HepG2 (cell line): ENCODE measurements around the gene PRPS1L1. TPM values are rescaled to one million over a fixed set of nuclear protein-coding genes. Genes with fewer than 3 reads are reported as not detected.

Experiments
- AHDC1 ChIP-seq: sonication (generic); formaldehyde crosslinking; IDR thresholded peaks from 2 replicates; pipeline ENCODE4 v1.5.1; 2020; ENCODE audit warnings: mild to moderate bottlenecking, missing genetic modification reagents, borderline replicate concordance
- CREM ChIP-seq, 2 experiments: sonication (generic) in 1 of 2; formaldehyde crosslinking in 1 of 2; IDR thresholded peaks; 2 replicates each; pipeline versions ENCODE4 v1.4.0 to v1.6.1; 2016 to 2020; ENCODE audit warnings: antibody characterized with exemption in 1 of 2, mild to moderate bottlenecking in 1 of 2, missing genetic modification reagents in 1 of 2
- ELK4 ChIP-seq: sonication (generic); formaldehyde crosslinking; IDR thresholded peaks from 2 replicates; pipeline ENCODE4 v1.9.0; 2021; ENCODE audit warnings: missing genetic modification reagents, borderline replicate concordance
- JUNB ChIP-seq: sonication (generic); formaldehyde crosslinking; IDR thresholded peaks from 2 replicates; pipeline ENCODE4 v1.8.0; 2022; ENCODE audit warnings: missing genetic modification reagents, mild to moderate bottlenecking, borderline replicate concordance
- KLF6 ChIP-seq: IDR thresholded peaks from 2 replicates; pipeline ENCODE4 v1.8.0; 2016; ENCODE audit warnings: missing biosample characterization, missing genetic modification reagents
- SAFB2 ChIP-seq: sonication (generic); formaldehyde crosslinking; IDR thresholded peaks from 2 replicates; pipeline ENCODE4 v1.5.1; 2020; ENCODE audit warnings: missing genetic modification reagents, low read depth, mild to moderate bottlenecking, borderline replicate concordance
- ZNF260 ChIP-seq: sonication (generic); formaldehyde crosslinking; IDR thresholded peaks from 2 replicates; pipeline ENCODE4 v1.4.0; 2020; ENCODE audit warnings: missing genetic modification reagents, low read depth, mild to moderate bottlenecking, borderline replicate concordance
- ZNF281 ChIP-seq: sonication (generic); formaldehyde crosslinking; IDR thresholded peaks from 2 replicates; pipeline ENCODE4 v1.4.0; 2020; ENCODE audit warnings: missing genetic modification reagents, borderline replicate concordance
- ZNF501 ChIP-seq: sonication (generic); formaldehyde crosslinking; IDR thresholded peaks from 2 replicates; pipeline ENCODE4 v1.5.1; 2020; ENCODE audit warnings: mild to moderate bottlenecking, moderate library complexity, missing genetic modification reagents
- polyA plus RNA-seq, 8 experiments: library from polyadenylated mRNA; depleted of rRNA in 3 of 8; stranded (reverse) in 7 of 8; unstranded in 1 of 8; fragments of >200 nt; fragmentation: Illumina TruSeq in 4 of 8; extraction: Trizol in 4 of 8; gene quantifications; 2 replicates each; pipeline versions ENCODE4 v1.2.1 to v1.2.3, GENCODE V29; 2011 to 2016; ENCODE audit warnings: low read depth in 4 of 8, missing spikeins in 1 of 8, mixed read lengths in 1 of 8; ENCODE audit not compliant: insufficient read depth in 1 of 8
- total RNA-seq, 5 experiments: library from RNA; depleted of rRNA; stranded (reverse); fragments of >200 nt; fragmentation: Illumina TruSeq; extraction: Trizol; gene quantifications; 2 replicates each; pipeline ENCODE4 v1.2.3, GENCODE V29; 2016; ENCODE audit warnings: low read depth in 1 of 5

The PRPS1L1 gene
- total and polyA plus RNA-seq, 2 of the 13 experiments (the other 11 are each of a cell fraction or from before 2014, with no cell fraction given): not detected

- TF ChIP-seq ZNF260 (CRISPR knock-in tag) (no peak), ELK4 (no peak), KLF6 (CRISPR knock-in tag) (no peak), JUNB (CRISPR knock-in tag) (no peak), ZNF281 (CRISPR knock-in tag) (no peak), ZNF501 (no peak), AHDC1 (CRISPR knock-in tag) (no peak), CREM (IDR thresholded peaks at IDR 0.05) (no peak), CREM (CRISPR knock-in tag; IDR thresholded peaks at IDR 0.05) (no peak), SAFB2 (no peak)
Observed at GRCh38 chr7:17983221-17984062, 44.2 kb downstream of the PRPS1L1 start (continued).
